B cell (primary cell): ENCODE data around the gene XRCC1. TPM values are rescaled to one million over a fixed set of nuclear protein-coding genes. Genes with fewer than 3 reads are reported as not detected.

Experiments
- ATAC-seq: fragments of 200-7000 bp; cut with Tn5 transposase; one replicate; pipeline ENCODE4 v1.10.0; 2021; ENCODE audit warnings: low read depth, mild to moderate bottlenecking, moderate number of reproducible peaks, moderate library complexity
- CTCF ChIA-PET: fragments of 350-600 bp; sonication (Branson Sonifier 250); formaldehyde crosslinking; loops from one replicate; lab custom pipeline; 2021; ENCODE audit warnings: antibody characterized with exemption, inconsistent platforms; lab: Charles Lee
- POLR2A ChIA-PET: fragments of 350-600 bp; sonication (Branson Sonifier 250); formaldehyde crosslinking; loops from one replicate; lab custom pipeline; 2021; ENCODE audit warnings: antibody characterized with exemption; lab: Charles Lee
- DNase-seq: peaks from one replicate; pipeline ENCODE4 v3.0.0; 2013
- H2AFZ ChIP-seq: 2 replicates; pipeline ENCODE4 v1.6.1; 2012; ENCODE audit warnings: mild to moderate bottlenecking, low read depth, low read length; ENCODE audit not compliant: insufficient read depth, poor library complexity, severe bottlenecking
- H3K27ac ChIP-seq, 2 donors: 1 replicate in 1 of 2; 2 replicates in 1 of 2; pipeline ENCODE4 v1.5.1; 2012 to 2013; ENCODE audit warnings: low read length in 2 of 2, mild to moderate bottlenecking in 2 of 2, moderate library complexity in 1 of 2
- H3K27me3 ChIP-seq, 4 experiments: fragments of 200-600 bp in 1 of 4; sonication (generic) in 1 of 4; replicated peaks in 1 of 4; 1 replicate in 2 of 4; 2 replicates in 2 of 4; pipeline versions ENCODE4 v1.6.1 to v1.7.0; 2013 to 2016; ENCODE audit warnings: low read length in 3 of 4, mild to moderate bottlenecking in 2 of 4, mixed read lengths in 1 of 4, moderate library complexity in 1 of 4; ENCODE audit not compliant: insufficient read depth in 4 of 4, control insufficient read depth in 3 of 4; ENCODE audit errors: control extremely low read depth in 1 of 4
- H3K36me3 ChIP-seq, 2 experiments: replicated peaks in 1 of 2; 1 replicate in 1 of 2; 2 replicates in 1 of 2; pipeline versions ENCODE4 v1.6.1 to v1.7.1; 2013; ENCODE audit warnings: low read length in 1 of 2; ENCODE audit not compliant: insufficient read depth in 2 of 2, control insufficient read depth in 1 of 2; ENCODE audit errors: control extremely low read depth in 1 of 2, extremely low read depth in 1 of 2
- H3K4me1 ChIP-seq, 2 donors: fragments of 200-600 bp in 1 of 2; sonication (generic) in 1 of 2; 1 replicate in 1 of 2; 2 replicates in 1 of 2; pipeline versions ENCODE4 v1.5.1 to v1.6.1; 2013 to 2017; ENCODE audit warnings: low read length in 2 of 2; ENCODE audit not compliant: control insufficient read depth in 2 of 2, insufficient read depth in 2 of 2
- H3K4me2 ChIP-seq: replicated peaks from 2 replicates; pipeline ENCODE3; 2012; ENCODE audit warnings: mild to moderate bottlenecking, low read depth, low read length; ENCODE audit not compliant: poor library complexity, severe bottlenecking
- H3K4me3 ChIP-seq, 5 experiments: fragments of 200-600 bp in 1 of 5; sonication (generic) in 1 of 5; 1 replicate in 3 of 5; 2 replicates in 2 of 5; pipeline versions ENCODE4 v1.5.1 to v1.7.0; 2011 to 2016; ENCODE audit warnings: low read length in 4 of 5, mild to moderate bottlenecking in 4 of 5, low read depth in 2 of 5, control low read depth in 1 of 5, moderate library complexity in 1 of 5; ENCODE audit not compliant: insufficient read depth in 1 of 5; ENCODE audit errors: control extremely low read depth in 1 of 5, extremely low read depth in 1 of 5
- H3K79me2 ChIP-seq: fragments of 200-600 bp; sonication (generic); one replicate; pipeline ENCODE4 v1.6.0; 2016; ENCODE audit warnings: low read length; ENCODE audit not compliant: control insufficient read depth, insufficient read depth
- H3K9ac ChIP-seq: fragments of 200-600 bp; sonication (generic); 2 replicates; pipeline ENCODE4 v1.6.1; 2017; ENCODE audit warnings: mild to moderate bottlenecking, low read length, moderate library complexity
- H3K9me3 ChIP-seq, 3 donors: one replicate each; pipeline versions ENCODE4 v1.6.1 to v1.7.1; 2013; ENCODE audit warnings: low read length in 2 of 3; ENCODE audit not compliant: control insufficient read depth in 2 of 3, insufficient read depth in 1 of 3; ENCODE audit errors: control extremely low read depth in 1 of 3
- H4K20me1 ChIP-seq: 2 replicates; pipeline ENCODE4 v1.6.0; 2012; ENCODE audit warnings: mild to moderate bottlenecking, low read length; ENCODE audit not compliant: insufficient read depth, control insufficient read depth, poor library complexity, severe bottlenecking
- H3K27ac Mint-ChIP-seq: one replicate; pipeline ENCODE4 v1.8.0; 2021; ENCODE audit warnings: mixed read lengths
- H3K27me3 Mint-ChIP-seq: one replicate; pipeline ENCODE4 v1.8.0; 2021; ENCODE audit warnings: mixed read lengths
- H3K4me1 Mint-ChIP-seq: one replicate; pipeline ENCODE4 v1.8.0; 2021; ENCODE audit warnings: mixed read lengths
- H3K4me3 Mint-ChIP-seq: one replicate; pipeline ENCODE4 v1.8.0; 2021; ENCODE audit warnings: mixed read lengths
- H3K9me3 Mint-ChIP-seq: one replicate; pipeline ENCODE4 v1.8.0; 2022; ENCODE audit warnings: mixed read lengths; ENCODE audit not compliant: insufficient read depth
- EZH2 ChIP-seq: IDR thresholded peaks from 2 replicates; pipeline ENCODE4 v1.6.1; 2012; ENCODE audit warnings: borderline replicate concordance, low read depth, mild to moderate bottlenecking, moderate library complexity, low read length; ENCODE audit not compliant: insufficient read depth, poor library complexity, severe bottlenecking
- WGBS: methylation state at CpG from one replicate; pipeline ENCODE4 v1.1.5; 2013; ENCODE audit warnings: missing lambda C conversion rate; ENCODE audit not compliant: insufficient coverage; 5-methylcytosine and 5-hydroxymethylcytosine counted together
- intact Hi-C: fragments of 100-400 bp; cut with micrococcal nuclease; formaldehyde crosslinking; loops from one replicate; pipeline ENCODE4 v1.10.0; 2022
- polyA plus RNA-seq: library from polyadenylated mRNA; depleted of rRNA; stranded (reverse); fragments of >200 nt; gene quantifications from 2 replicates; pipeline ENCODE4 v1.2.3, GENCODE V29; 2012
- total RNA-seq, 2 donors: library from RNA; stranded (reverse); fragments of 120-200 nt in 1 of 2; gene quantifications; 1 replicate in 1 of 2; 2 replicates in 1 of 2; pipeline versions ENCODE4 v1.2.3 to v1.2.4, GENCODE V29; 2013 to 2022
- TF ChIP-seq, protein P1 (sequence below): fragments of 200-600 bp; IDR thresholded peaks from one replicate; pipeline ENCODE4 v1.8.0; 2022; ENCODE audit warnings: antibody characterized with exemption, mild to moderate bottlenecking

The XRCC1 gene
- total and polyA plus RNA-seq, 2 donors (not counting 1 experiment from before 2014, with no cell fraction given), result 34.6 to 38.2 TPM

DNA sequence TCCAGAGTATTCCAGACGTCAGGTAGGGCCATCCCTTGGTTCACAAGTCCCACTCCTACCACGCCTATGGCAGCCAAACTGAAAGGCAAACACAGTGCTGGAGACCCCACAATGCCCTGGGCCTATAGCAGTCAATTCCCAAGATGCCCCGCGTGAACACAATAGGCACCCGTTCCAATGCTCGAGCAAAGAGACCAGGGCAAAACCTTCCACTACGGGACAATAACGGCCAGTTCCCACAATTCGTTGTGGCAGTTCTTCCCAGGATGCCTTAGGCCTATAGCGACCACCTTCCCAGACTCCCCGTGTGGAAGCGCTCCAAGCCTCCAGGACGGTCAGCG, 43.6 kb upstream of the XRCC1 start:
- WGBS, result 0% methylated on average over 14 of the region's 14 CpGs
- no peak for DNase-seq
- peaks cover 0 to 4% of the 10 kb centered on the region in 2 experiments for H3K36me3 ChIP-seq
- ChIA-PET POLR2A (interaction anchor here (1.2 to 1.3 kb wide), 2 partner anchors 23 to 86 kb away, joined by 3 read pairs; partner anchors contain the start of genes IRGQ, ZNF575 and ZNF576), CTCF (interaction anchor here (0.8 to 1.2 kb wide), 2 partner anchors 24 to 64 kb away, joined by 5 read pairs; no protein-coding TSS in a partner anchor)
- H3K27ac Mint-ChIP-seq, result peak overlapping the region; percentile 99
- peaks cover 28% of the 10 kb centered on the region for H3K79me2 ChIP-seq
- peak overlapping the region; percentile 94 for H2AFZ ChIP-seq
- peak overlapping the region; percentile 84 to 88 for H3K27ac ChIP-seq
- no peaks in the 10 kb centered on the region for H3K27me3 ChIP-seq
- peaks cover 14 to 15% of the 10 kb centered on the region in 2 donors for H3K4me1 ChIP-seq
- peak overlapping the region; percentile 86 for H3K9ac ChIP-seq
- TF ChIP-seq EZH2, result no peak
- TF ChIP-seq, protein P1, sequence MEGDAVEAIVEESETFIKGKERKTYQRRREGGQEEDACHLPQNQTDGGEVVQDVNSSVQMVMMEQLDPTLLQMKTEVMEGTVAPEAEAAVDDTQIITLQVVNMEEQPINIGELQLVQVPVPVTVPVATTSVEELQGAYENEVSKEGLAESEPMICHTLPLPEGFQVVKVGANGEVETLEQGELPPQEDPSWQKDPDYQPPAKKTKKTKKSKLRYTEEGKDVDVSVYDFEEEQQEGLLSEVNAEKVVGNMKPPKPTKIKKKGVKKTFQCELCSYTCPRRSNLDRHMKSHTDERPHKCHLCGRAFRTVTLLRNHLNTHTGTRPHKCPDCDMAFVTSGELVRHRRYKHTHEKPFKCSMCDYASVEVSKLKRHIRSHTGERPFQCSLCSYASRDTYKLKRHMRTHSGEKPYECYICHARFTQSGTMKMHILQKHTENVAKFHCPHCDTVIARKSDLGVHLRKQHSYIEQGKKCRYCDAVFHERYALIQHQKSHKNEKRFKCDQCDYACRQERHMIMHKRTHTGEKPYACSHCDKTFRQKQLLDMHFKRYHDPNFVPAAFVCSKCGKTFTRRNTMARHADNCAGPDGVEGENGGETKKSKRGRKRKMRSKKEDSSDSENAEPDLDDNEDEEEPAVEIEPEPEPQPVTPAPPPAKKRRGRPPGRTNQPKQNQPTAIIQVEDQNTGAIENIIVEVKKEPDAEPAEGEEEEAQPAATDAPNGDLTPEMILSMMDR, result no peak
- intact Hi-C loops, result loop anchor here (1.0 to 2.0 kb wide), 7 partner anchors 20 to 155 kb away; partner anchors contain the start of genes CADM4, IRGQ, PINLYP and SMG9
- H3K4me3 ChIP-seq, result peak overlapping the region; percentile 51 to 86 (median 80)
- H3K4me2 ChIP-seq, result peak overlapping the region; percentile 79
- H3K4me3 Mint-ChIP-seq, result peak overlapping the region; percentile 98
- H3K4me1 Mint-ChIP-seq, result peaks cover 24% of the 10 kb centered on the region
- peak; percentile 8 for ATAC-seq
- no peaks in the 10 kb centered on the region for H3K27me3 Mint-ChIP-seq
- H3K9me3 ChIP-seq, result peaks cover 0 to 6% (median 0%) of the 10 kb centered on the region in 3 donors
- peaks cover 13% of the 10 kb centered on the region for H4K20me1 ChIP-seq
- no peaks in the 10 kb centered on the region for H3K9me3 Mint-ChIP-seq

DNA sequence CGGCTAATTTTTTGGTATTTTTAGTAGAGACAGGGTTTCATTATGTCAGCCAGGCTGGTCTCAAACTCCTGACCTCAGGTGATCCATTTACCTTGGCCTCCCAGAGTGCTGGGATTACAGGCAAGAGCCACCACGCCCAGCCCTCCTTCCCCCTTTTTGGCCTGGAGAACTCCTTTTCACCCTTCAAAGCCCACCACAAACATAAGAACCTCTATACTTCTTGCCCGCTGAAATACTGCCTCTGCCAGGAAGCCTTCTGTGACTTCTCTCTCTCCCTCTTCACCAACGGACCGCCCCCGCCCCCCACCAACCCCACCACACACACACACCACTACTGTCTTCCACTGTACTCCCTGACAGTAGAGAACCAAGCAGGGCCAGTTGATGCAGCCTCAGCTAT, 41.6 kb upstream of the XRCC1 start:
- intact Hi-C loops, result no loop called here
- Histone ChIP-seq H2AFZ (no peak overlapping the region), H3K36me3 (peaks cover 0 to 18% of the 10 kb centered on the region in 2 experiments), H3K4me3 (no peak overlapping the region), H3K27me3 (no peaks in the 10 kb centered on the region), H4K20me1 (peaks cover 13% of the 10 kb centered on the region), H3K9me3 (peaks cover 0 to 4% (median 0%) of the 10 kb centered on the region in 3 donors), H3K79me2 (peaks cover 41% of the 10 kb centered on the region), H3K27ac (no peak overlapping the region), H3K4me2 (no peak overlapping the region), H3K4me1 (peaks cover 14 to 15% of the 10 kb centered on the region in 2 donors), H3K9ac (no peak overlapping the region)
- no peaks in the 10 kb centered on the region for H3K9me3 Mint-ChIP-seq
- TF ChIP-seq, protein P1, result no peak
- no peak for TF ChIP-seq EZH2
- CTCF ChIA-PET, result no interaction called here
- no peak overlapping the region for H3K27ac Mint-ChIP-seq
- WGBS, result 94% methylated on average over 5 of the region's 6 CpGs
- no peak overlapping the region for H3K4me3 Mint-ChIP-seq
- H3K4me1 Mint-ChIP-seq, result peaks cover 24% of the 10 kb centered on the region
- no peak for DNase-seq
- H3K27me3 Mint-ChIP-seq, result no peaks in the 10 kb centered on the region
- POLR2A ChIA-PET, result no interaction called here
- ATAC-seq, result no peak
